HG02943 (cell line): Measurements from ENCODE around the gene CSF2RB.
A peak's percentile ranks its signal among the peaks of the same experiment; 100 is the strongest.
"Not testable (repeated sequence)": the region's sequence is repeated elsewhere in the genome, so short reads cannot be mapped to it uniquely, and the experiment has no call there.

Experiments
- ATAC-seq: cut with Tn5 transposase; IDR thresholded peaks from one replicate; pipeline ENCODE4 v1.9.1; 2021; ENCODE audit warnings: mild to moderate bottlenecking, low read depth, moderate library complexity; ENCODE audit not compliant: unreplicated experiment

Gene CSF2RB

DNA sequence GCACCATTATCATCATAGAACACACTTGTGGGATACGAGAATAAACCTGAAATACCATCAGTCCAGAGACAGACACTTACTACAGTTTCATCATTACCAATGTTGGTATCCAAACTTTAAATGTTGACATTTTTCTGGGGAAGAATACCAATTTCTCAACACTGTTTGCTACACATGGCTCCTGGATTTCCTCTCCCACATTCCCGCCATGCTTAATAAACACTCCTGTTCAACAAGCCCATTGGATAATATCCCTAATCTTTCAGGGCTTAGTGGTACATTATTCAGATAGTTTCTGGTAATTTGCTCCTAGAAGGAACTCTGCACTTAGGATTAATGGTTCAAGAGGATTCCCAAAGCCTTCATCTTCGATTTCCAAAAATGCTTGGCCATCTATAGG, 48.2 kb downstream of the CSF2RB start:
- ATAC-seq = no peak

DNA sequence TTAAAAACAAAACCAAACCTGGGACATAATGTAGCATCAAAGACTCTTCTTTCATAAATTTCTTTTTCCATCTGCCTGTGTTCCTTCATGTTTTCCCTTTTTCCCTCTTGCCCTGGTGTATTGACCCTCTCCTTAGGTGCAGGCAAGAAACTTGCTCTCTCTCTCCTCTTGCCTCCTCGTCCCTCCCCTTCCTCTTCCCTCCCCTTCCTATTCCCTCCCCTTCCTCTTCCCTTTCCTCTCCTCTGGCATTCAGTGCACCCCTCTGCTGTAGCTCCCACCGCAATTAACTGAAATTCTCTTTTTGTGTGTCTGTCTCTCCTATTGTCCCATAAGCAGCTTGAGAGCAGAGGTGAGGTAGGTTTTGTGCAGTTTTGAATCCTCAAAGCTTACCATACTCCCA, 49.9 kb downstream of the CSF2RB start:
- ATAC-seq = no peak

- no peak for ATAC-seq
These were observed 50.7 kb downstream of the CSF2RB start for GRCh38 chr22:36964106-36964505.

DNA sequence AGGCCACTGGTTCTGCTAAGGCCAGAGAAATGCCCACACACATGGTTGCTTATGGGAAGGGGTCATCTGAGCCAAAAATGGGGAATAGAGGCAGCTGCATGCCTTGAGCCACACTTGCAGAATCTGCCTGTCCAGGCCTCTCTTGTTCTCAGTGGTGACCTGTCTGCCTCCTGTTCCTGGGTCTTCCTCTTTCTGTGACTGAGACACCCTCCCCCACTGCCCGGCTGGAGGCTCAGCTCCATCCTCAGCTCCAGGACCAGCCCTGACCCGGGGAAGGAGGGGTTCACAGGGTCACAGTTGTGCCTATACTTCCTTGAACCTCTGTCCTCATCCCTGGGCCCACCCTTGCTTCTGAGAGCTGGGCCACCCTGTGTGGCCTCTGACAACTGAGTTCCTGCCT, 52.3 kb downstream of the CSF2RB start:
- no peak for ATAC-seq

GRCh38 chr22:36966851-36967540, 53.6 kb downstream of the CSF2RB start:
- ATAC-seq = no peak

DNA sequence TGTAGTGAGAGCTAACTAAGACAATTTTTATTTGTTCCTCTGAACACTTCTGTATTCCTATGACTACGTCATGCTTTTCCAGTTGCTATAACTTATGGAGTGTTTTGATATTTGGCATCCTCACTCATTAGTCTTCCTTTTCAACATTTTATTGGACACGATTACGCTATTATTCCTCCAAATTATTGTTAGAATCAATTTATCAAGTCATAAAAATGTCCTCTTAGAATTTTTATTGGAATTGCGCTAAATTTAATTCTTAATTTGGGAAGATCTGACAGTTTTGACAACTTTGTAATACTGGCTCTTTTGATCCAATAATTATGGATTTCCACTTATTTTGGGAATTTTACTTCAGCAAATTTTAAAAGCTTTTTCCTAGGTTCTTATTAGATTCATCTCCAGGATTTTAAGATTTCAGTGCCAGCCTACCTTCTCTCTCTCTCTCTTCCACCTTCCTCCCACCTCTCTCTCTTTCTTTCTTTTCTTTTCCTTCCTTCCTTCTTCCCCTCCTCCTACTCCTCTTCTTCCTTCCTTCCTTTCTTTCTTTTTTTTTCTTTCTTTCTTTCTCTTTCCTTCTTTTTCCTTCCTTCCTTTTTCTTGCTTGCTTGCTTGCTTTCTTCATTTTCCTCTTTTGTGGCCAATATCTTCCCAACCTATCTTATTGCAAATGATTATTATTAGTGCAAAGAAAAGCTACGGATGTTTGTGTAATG, 55.0 kb downstream of the CSF2RB start:
- no peak for ATAC-seq

- ATAC-seq = no peak
These were observed 58.1 kb downstream of the CSF2RB start for GRCh38 chr22:36971341-36972125.

DNA sequence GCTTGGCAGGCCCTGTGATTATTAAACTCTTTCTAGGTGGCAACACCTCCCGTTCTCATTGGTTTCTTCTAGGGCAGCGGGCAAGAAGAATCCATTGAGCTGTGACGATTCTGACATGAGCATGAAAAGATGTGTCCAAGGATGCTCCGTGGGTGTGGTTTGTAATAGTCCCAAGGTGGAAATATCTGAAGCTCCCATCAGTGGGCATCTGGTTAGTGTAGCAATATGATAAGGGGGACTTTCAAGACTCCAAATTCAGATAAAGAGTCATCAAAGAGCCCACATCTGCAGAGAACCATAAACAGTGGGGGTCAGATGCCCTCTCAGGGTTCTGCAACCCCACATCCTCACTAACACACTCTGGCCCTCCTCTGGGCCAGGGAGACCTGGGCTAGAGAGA, 63.2 kb downstream of the CSF2RB start:
- ATAC-seq = no peak

GRCh38 chr22:36977401-36977861, 64.0 kb downstream of the CSF2RB start:
- no peak for ATAC-seq

DNA sequence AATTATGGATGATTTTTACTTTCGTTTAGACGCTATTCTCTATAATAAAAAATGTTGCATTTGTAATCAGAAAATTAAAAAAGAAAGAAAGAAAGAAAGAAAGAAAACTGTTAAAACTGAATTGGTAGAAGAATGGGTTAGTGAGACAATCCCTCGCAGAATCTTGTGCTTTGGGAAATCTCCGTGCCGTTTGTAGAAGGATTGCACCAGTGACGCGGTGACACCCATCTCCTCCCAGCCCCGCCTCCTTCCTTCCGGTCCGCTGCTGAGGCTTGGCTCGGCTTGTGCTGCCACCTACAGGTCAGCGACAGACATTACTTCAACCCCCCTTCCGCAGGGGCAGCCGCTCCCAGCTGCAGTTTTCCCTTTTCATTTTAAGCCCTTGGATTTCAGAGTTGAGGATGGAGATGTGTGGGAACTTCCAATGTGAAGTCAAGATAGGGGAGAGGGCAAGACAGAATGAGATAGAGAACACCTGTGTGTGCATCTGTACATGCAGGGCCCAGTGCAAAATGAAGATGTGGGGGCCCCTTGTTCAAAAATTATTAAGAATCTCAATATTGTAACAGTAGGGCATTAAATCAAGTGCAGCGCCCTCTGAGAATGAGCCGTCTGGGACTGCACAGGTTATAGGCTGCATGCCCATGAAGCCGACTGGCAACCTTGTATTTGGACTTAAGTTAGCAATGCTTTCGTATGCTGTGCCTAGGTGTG, 64.7 kb downstream of the CSF2RB start:
- ATAC-seq = peak; percentile 62

DNA sequence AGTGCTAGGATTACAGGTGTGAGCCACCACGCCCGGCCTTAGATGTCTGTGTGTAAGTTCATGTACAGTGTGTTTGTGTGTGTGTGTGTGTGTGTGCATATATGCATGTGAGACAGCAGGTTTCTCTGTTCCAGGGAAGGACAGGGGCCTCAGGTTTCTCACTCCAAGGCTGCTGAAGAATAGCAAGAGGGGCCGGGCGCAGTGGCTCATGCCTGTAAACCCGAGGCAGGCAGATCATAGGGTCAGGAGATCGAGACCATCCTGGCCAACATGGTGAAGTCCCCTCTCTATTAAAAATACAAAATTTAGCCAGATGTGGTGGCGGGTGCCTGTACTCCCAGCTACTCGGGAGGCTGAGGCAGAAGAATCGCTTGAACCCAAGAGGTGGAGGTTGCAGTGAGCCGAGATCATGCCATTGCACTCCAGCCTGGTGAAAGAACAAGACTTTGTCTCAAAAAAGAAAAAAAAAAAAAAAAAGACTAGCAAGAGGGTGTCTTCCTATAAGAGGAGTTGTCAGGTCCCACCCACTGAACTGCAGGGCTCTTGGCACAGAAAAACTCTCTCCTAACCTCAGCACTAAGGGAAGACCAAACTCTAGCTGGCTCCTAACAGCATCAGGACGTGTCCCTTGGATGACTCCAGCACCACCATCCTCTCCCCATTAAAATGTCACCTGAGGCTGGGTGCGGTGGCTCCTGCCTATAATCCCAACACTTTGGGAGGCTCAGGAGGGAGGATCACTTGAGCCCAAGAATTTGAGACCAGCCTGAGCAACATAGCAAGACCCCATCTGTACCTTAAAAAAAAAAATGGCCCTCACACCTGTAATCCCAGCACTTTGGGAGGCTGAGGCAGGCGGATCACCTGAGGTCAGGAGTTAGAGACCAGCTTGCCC, 65.8 kb downstream of the CSF2RB start:
- no peak for ATAC-seq

DNA sequence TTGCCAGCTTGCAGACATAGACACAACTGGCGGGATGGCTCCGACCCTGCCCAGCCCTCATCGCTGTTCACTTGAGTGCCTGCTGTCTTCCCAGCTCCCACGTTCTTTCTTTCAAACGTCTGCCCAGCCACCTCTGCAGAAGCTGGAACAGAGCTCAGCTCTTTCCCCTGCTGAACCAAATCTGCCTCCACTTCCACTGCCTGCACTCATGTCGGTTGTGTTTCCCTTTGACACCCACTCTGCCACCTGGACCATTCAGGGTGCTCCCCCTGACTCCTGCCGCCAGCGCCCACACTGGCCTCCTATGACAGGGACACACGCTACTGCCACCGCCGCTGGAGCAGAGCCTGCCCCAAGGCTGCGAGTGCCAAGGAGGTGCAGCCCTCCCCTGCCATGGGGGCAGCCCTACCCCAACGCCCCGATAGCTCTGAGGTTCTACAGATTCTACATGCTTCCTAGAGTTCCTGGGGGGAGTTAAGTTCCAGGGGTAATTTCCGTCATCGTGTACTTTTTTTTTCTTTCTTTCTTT, 67.9 kb downstream of the CSF2RB start:
- ATAC-seq = no peak

DNA sequence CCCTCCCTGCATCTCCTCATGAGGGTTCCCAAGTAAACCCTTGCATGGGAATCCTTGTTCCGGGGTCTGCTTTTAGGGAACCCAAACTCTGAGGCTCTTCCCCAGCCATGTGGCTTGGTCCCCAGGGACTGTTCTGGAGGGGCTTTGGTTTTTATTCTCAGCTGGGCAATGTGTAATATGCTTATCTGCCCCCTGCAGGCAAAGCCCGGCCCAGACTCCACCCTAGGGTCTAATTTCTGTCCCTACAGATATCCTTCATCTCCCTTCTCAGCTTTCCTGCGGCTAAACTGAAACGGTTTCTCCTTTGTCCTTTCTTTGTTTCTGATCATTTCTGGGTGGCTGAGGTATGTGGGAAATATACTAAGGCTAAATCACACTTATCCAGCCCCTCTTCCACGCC, 68.7 kb downstream of the CSF2RB start:
- no peak for ATAC-seq

GRCh38 chr22:36985211-36985889, 71.9 kb downstream of the CSF2RB start:
- no peak for ATAC-seq

GRCh38 chr22:36986242-36986821, 72.9 kb downstream of the CSF2RB start:
- no peak for ATAC-seq

GRCh38 chr22:36988075-36988832, 74.8 kb downstream of the CSF2RB start:
- ATAC-seq = no peak

DNA sequence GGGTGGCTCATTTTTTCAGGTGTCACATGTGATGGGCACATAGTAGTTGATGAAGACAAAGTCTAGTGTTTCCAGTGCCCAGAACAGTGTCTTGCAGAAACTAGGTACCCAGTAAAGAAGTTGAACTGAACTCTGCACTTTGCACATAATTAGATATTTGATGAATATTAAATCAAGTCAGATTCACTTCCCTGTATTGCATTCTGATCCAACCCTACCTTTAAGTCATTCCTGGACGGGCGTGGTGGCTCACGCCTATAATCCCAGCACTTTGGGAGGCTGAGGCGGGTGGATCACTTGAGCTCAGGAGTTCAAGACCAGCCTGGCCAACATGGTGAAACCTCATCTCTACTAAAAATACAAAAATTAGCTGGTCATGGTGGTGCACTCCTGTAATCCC, 75.6 kb downstream of the CSF2RB start:
- not testable (repeated sequence) for ATAC-seq
